Heart left ventricle (tissue), 13 donors: ENCODE data around the gene S100A11.

Experiments
- CTCF ChIP-seq, 12 donors: fragments of 200-600 bp; sonication (generic) in 4 of 12; IDR thresholded peaks; one replicate each; pipeline versions ENCODE4 v1.5.0 to v1.8.0; 2018 to 2022; ENCODE audit warnings: antibody characterized with exemption in 12 of 12, mild to moderate bottlenecking in 5 of 12
- POLR2A ChIP-seq, 2 donors: fragments of 450-650 bp; IDR thresholded peaks; one replicate each; pipeline ENCODE4 v1.6.1; 2017; ENCODE audit warnings: antibody characterized with exemption in 2 of 2, mild to moderate bottlenecking in 2 of 2, moderate library complexity in 2 of 2
- donor health status: ischemic (EF 13 %, LVEDD 7.1; RV severe dilation, severe dysfunction).
- donor health status: DM: no; HTN: yes; CAD: no.
- donor health status: DM: no; HTN: no; CAD: no.
- donor health status: ischemic (EF 25% LVEDD 6.9; RV normal size, moderate dysfunction).
- donor health status: ischemic (EF 25% LVEDD 5.7; RV mildly dilated, moderate dysfunction).
- donor health status: ischemic (EF 35%, LVEDD 5.7; RV mildly dilated, moderate dysfunction).
- donor health status: nonischemic (EF 11% LVEDD 7.7; RV severe dilation, severe dysfunction).
- donor health status: DM: yes; HTN: yes; CAD: no.
- donor health status: PGD.
- donor health status: ischemic (EF 29% LVEDD 5.4; RV normal size, mild dysfunction).
- donor health status: nonischemic (EF 23%, LVEDD 6.1; RV moderate dilation, normal function).

DNA sequence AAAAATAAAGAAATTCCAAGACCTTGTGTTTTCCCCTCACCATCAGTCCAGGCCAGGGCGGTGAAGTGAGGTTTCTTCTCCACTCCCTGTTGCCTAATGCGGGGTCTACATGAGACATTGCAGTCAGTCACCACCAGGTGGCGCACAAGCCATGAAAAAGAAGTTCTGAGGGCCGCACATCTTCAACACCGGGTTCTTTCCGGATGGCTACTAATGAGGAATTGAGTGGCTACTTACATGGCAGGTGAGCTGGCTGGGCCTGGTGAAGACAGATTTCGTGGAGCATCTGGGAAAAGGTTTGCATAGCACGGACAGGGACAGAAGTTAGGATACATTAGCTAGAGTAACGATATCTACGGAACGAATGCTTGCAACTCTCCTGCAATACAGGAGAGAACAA is 15.8 kb upstream of the S100A11 start:
- TF ChIP-seq CTCF (IDR thresholded peaks at IDR 0.05) = peak; percentile 83 to 96 (median 90)
- TF ChIP-seq POLR2A (IDR thresholded peaks at IDR 0.05) = no peak
